GM23338 (cell line): ENCODE measurements around the gene BRSK2. TPM values are rescaled to one million over a fixed set of nuclear protein-coding genes. Genes with fewer than 3 reads are reported as not detected.

Experiments
- ATAC-seq: fragments of 200-7000 bp; cut with Tn5 transposase; 3 replicates; pipeline ENCODE4 v1.9.1; 2020
- DNase-seq: peaks from one replicate; pipeline ENCODE4 v3.0.0-alpha.2; 2015; ENCODE audit warnings: low spot score
- H2AFZ ChIP-seq: fragments of 200-600 bp; sonication (generic); 2 replicates; pipeline ENCODE4 v1.8.0; 2016; ENCODE audit warnings: antibody characterized with exemption, mild to moderate bottlenecking, moderate library complexity
- H3F3A ChIP-seq: fragments of 200-600 bp; sonication (generic); replicated peaks from 2 replicates; pipeline ENCODE4 v1.8.0; 2017; ENCODE audit warnings: antibody characterized with exemption, mixed run types, low read depth
- H3K27ac ChIP-seq: fragments of 200-600 bp; sonication (generic); 2 replicates; pipeline ENCODE4 v1.6.1; 2016; ENCODE audit warnings: low read depth
- H3K27me3 ChIP-seq: fragments of 200-600 bp; sonication (generic); 2 replicates; pipeline ENCODE4 v1.8.0; 2016; ENCODE audit warnings: mild to moderate bottlenecking, mixed run types, moderate library complexity; ENCODE audit not compliant: insufficient read depth
- H3K36me3 ChIP-seq: fragments of 200-600 bp; sonication (generic); 2 replicates; pipeline ENCODE4 v1.8.0; 2016; ENCODE audit warnings: mild to moderate bottlenecking; ENCODE audit not compliant: insufficient read depth
- H3K4me1 ChIP-seq: fragments of 200-600 bp; sonication (generic); 2 replicates; pipeline ENCODE4 v1.8.0; 2016; ENCODE audit warnings: mild to moderate bottlenecking, moderate library complexity; ENCODE audit not compliant: insufficient read depth
- H3K4me2 ChIP-seq: fragments of 200-600 bp; sonication (generic); 2 replicates; pipeline ENCODE4 v1.7.1; 2017; ENCODE audit warnings: mixed run types
- H3K4me3 ChIP-seq: fragments of 200-600 bp; sonication (generic); 2 replicates; pipeline ENCODE4 v1.6.1; 2016; ENCODE audit warnings: mixed run types
- H3K79me2 ChIP-seq: fragments of 200-600 bp; sonication (generic); replicated peaks from 2 replicates; pipeline ENCODE4 v1.8.0; 2017; ENCODE audit warnings: mild to moderate bottlenecking; ENCODE audit not compliant: insufficient read depth
- H3K9me2 ChIP-seq: fragments of 200-600 bp; sonication (generic); 2 replicates; pipeline ENCODE4 v1.8.0; 2017; ENCODE audit not compliant: insufficient read depth
- H4K20me1 ChIP-seq: fragments of 200-600 bp; sonication (generic); replicated peaks from 2 replicates; pipeline ENCODE4 v1.8.0; 2017; ENCODE audit warnings: mild to moderate bottlenecking; ENCODE audit not compliant: insufficient read depth
- H3K27ac Mint-ChIP-seq: 2 replicates; pipeline ENCODE4 v1.8.0; 2020; ENCODE audit warnings: inconsistent platforms, mild to moderate bottlenecking, moderate library complexity, mixed read lengths
- H3K27me3 Mint-ChIP-seq: 3 replicates; pipeline ENCODE4 v1.8.0; 2022; ENCODE audit warnings: low read depth, mild to moderate bottlenecking, moderate library complexity, mixed read lengths, inconsistent platforms; ENCODE audit not compliant: insufficient read depth, poor library complexity
- H3K36me3 Mint-ChIP-seq: 3 replicates; pipeline ENCODE4 v1.8.0; 2021; ENCODE audit warnings: low read depth, mild to moderate bottlenecking, inconsistent platforms, moderate library complexity, mixed read lengths
- H3K4me1 Mint-ChIP-seq: 3 replicates; pipeline ENCODE4 v1.8.0; 2020; ENCODE audit warnings: mild to moderate bottlenecking, inconsistent platforms, mixed read lengths
- H3K4me3 Mint-ChIP-seq: 3 replicates; pipeline ENCODE4 v1.8.0; 2021; ENCODE audit warnings: moderate library complexity, mild to moderate bottlenecking, inconsistent platforms, mixed read lengths
- H3K9me3 Mint-ChIP-seq: 3 replicates; pipeline ENCODE4 v1.8.0; 2020; ENCODE audit warnings: moderate library complexity, mild to moderate bottlenecking, inconsistent platforms, mixed read lengths
- EZH2phosphoT487 ChIP-seq: fragments of 200-600 bp; sonication (generic); IDR thresholded peaks from one replicate; pipeline ENCODE4 v1.8.1; 2018; ENCODE audit warnings: antibody characterized with exemption; ENCODE audit not compliant: unreplicated experiment
- JUNB ChIP-seq: IDR thresholded peaks from one replicate; pipeline ENCODE4 v1.6.1; 2016; ENCODE audit warnings: antibody characterized with exemption; ENCODE audit not compliant: unreplicated experiment
- POLR2AphosphoS5 ChIP-seq: IDR thresholded peaks from 2 replicates; pipeline ENCODE4 v1.6.1; 2016; ENCODE audit warnings: antibody characterized with exemption, low read depth
- STAT1 ChIP-seq: IDR thresholded peaks from one replicate; pipeline ENCODE4 v1.6.1; 2016; ENCODE audit warnings: antibody characterized with exemption; ENCODE audit not compliant: unreplicated experiment
- ZNF114 ChIP-seq: fragments of 250-450 bp; sonication (Bioruptor Pico); IDR thresholded peaks from 2 replicates; pipeline ENCODE4 v1.5.0; 2020; ENCODE audit warnings: mild to moderate bottlenecking, moderate library complexity
- ZNF331 ChIP-seq: fragments of 250-450 bp; sonication (Bioruptor Pico); IDR thresholded peaks from 2 replicates; pipeline ENCODE4 v1.5.0; 2020; ENCODE audit warnings: low read depth, mild to moderate bottlenecking, moderate library complexity
- polyA plus RNA-seq: library from polyadenylated mRNA; unstranded; fragments of >200 nt; fragmentation: Nextera tagmentation; extraction: Ambion mirVana; gene quantifications from 2 replicates; pipeline ENCODE4 v1.2.1, GENCODE V29; 2016
- total RNA-seq: library from RNA; depleted of rRNA; stranded (reverse); fragments of >200 nt; shearing (Covaris generic); gene quantifications from 2 replicates; pipeline ENCODE4 v1.2.3, GENCODE V29; 2014
- TF ChIP-seq, protein P1 (sequence below): IDR thresholded peaks from 2 replicates; pipeline ENCODE4 v1.6.1; 2016; ENCODE audit warnings: antibody characterized with exemption
- TF ChIP-seq, protein P2 (sequence below), 2 experiments: fragments of 200-600 bp in 1 of 2; sonication (generic) in 1 of 2; conservative IDR thresholded peaks; 2 replicates each; pipeline versions ENCODE4 v1.5.1 to v1.6.1; 2016 to 2017; ENCODE audit warnings: antibody characterized with exemption in 2 of 2, low read depth in 2 of 2, mild to moderate bottlenecking in 2 of 2, moderate library complexity in 1 of 2
- TF ChIP-seq, protein P3 (sequence below): IDR thresholded peaks from one replicate; pipeline ENCODE4 v1.6.1; 2018; ENCODE audit warnings: antibody characterized with exemption; ENCODE audit not compliant: unreplicated experiment

BRSK2 gene
- total and polyA plus RNA-seq, 2 experiments from 2014 or later = 7.2 to 20.3 TPM

DNA sequence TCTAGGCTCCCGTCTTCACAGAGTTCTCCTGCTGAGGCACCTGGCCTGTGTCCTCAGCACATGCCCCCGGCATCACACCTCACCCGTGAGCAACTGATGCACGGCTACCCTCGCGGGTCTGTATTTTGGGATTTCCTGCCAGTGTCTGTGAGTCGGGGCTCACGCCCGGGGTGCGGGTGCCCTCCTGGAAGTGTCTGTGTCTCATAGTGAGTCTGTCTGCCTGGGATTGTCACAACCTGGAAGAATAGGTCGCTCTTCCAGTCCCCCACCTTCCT, 11.4 kb downstream of the BRSK2 start:
- H3K79me2 ChIP-seq = peaks cover 58% of the 10 kb centered on the region
- H3K27me3 Mint-ChIP-seq = no peaks in the 10 kb centered on the region
- no peak overlapping the region for H3K27ac ChIP-seq
- no peak overlapping the region for H3K4me3 Mint-ChIP-seq
- H3K4me1 Mint-ChIP-seq = peaks cover 5% of the 10 kb centered on the region
- H2AFZ ChIP-seq = no peak overlapping the region
- no peak for ATAC-seq
- TF ChIP-seq POLR2AphosphoS5 (no peak), ZNF331 (no peak), JUNB (no peak), STAT1 (no peak), EZH2phosphoT487 (no peak)
- TF ChIP-seq, protein P1, sequence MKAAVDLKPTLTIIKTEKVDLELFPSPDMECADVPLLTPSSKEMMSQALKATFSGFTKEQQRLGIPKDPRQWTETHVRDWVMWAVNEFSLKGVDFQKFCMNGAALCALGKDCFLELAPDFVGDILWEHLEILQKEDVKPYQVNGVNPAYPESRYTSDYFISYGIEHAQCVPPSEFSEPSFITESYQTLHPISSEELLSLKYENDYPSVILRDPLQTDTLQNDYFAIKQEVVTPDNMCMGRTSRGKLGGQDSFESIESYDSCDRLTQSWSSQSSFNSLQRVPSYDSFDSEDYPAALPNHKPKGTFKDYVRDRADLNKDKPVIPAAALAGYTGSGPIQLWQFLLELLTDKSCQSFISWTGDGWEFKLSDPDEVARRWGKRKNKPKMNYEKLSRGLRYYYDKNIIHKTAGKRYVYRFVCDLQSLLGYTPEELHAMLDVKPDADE = no peak
- TF ChIP-seq, protein P2, sequence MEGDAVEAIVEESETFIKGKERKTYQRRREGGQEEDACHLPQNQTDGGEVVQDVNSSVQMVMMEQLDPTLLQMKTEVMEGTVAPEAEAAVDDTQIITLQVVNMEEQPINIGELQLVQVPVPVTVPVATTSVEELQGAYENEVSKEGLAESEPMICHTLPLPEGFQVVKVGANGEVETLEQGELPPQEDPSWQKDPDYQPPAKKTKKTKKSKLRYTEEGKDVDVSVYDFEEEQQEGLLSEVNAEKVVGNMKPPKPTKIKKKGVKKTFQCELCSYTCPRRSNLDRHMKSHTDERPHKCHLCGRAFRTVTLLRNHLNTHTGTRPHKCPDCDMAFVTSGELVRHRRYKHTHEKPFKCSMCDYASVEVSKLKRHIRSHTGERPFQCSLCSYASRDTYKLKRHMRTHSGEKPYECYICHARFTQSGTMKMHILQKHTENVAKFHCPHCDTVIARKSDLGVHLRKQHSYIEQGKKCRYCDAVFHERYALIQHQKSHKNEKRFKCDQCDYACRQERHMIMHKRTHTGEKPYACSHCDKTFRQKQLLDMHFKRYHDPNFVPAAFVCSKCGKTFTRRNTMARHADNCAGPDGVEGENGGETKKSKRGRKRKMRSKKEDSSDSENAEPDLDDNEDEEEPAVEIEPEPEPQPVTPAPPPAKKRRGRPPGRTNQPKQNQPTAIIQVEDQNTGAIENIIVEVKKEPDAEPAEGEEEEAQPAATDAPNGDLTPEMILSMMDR (conservative IDR thresholded peaks at IDR 0.05; ENCODE audit: low read depth in 2 of 2) = no peak
- peaks cover 21% of the 10 kb centered on the region; the same call in 1 of the 2 replicates for H4K20me1 ChIP-seq
- no peaks in the 10 kb centered on the region for H3K4me1 ChIP-seq
- H3K4me2 ChIP-seq = no peak overlapping the region
- H3K4me3 ChIP-seq = no peak overlapping the region
- no peak overlapping the region for H3K27ac Mint-ChIP-seq
- no peaks in the 10 kb centered on the region for H3K36me3 ChIP-seq
- no peaks in the 10 kb centered on the region for H3K36me3 Mint-ChIP-seq
- no peaks in the 10 kb centered on the region for H3K9me3 Mint-ChIP-seq
- no peaks in the 10 kb centered on the region for H3K27me3 ChIP-seq
- no peaks in the 10 kb centered on the region for H3F3A ChIP-seq
- H3K9me2 ChIP-seq = no peaks in the 10 kb centered on the region
- DNase-seq = no peak

DNA sequence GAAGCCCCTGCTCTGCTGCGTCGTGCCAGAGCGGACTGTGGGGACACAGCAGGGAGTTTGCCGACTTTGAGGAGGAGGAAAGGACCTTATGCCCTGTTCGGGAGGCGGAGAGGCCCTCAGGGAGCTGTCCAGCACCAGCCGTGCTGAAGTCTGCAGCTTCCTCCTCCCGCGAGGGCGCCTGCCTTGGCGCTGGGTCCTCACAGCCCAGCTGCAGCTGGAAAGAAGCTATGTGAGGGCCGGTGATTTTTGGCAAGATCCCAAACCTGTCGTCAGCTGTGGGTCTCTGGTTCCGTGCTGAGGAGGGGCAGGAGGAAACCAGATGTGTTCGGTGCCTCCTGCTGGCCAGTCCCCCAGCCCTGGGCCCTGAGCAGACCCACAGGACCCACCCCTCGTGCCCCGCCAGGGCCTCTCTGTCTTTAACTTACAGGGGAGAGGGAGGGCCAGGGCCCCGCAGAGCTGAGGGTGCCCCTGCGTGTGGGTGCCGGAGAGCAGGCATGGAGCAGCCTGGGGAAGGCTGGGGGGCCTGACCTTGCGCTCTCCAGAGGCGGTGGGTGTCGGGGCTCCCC, 12.0 kb downstream of the BRSK2 start:
- H3K27me3 Mint-ChIP-seq = no peaks in the 10 kb centered on the region
- ATAC-seq (peak; percentile 73), DNase-seq (peak; percentile 87)
- peaks cover 21% of the 10 kb centered on the region; the same call in 1 of the 2 replicates for H4K20me1 ChIP-seq
- H3K27me3 ChIP-seq = no peaks in the 10 kb centered on the region
- H3K36me3 ChIP-seq = no peaks in the 10 kb centered on the region
- H3K27ac Mint-ChIP-seq = no peak overlapping the region
- no peaks in the 10 kb centered on the region for H3K36me3 Mint-ChIP-seq
- no peaks in the 10 kb centered on the region for H3K9me3 Mint-ChIP-seq
- H3K27ac ChIP-seq = no peak overlapping the region
- H2AFZ ChIP-seq = no peak overlapping the region
- H3K4me1 Mint-ChIP-seq = peaks cover 5% of the 10 kb centered on the region
- peaks cover 52% of the 10 kb centered on the region for H3K79me2 ChIP-seq
- no peak overlapping the region for H3K4me3 ChIP-seq
- TF ChIP-seq, protein P3, sequence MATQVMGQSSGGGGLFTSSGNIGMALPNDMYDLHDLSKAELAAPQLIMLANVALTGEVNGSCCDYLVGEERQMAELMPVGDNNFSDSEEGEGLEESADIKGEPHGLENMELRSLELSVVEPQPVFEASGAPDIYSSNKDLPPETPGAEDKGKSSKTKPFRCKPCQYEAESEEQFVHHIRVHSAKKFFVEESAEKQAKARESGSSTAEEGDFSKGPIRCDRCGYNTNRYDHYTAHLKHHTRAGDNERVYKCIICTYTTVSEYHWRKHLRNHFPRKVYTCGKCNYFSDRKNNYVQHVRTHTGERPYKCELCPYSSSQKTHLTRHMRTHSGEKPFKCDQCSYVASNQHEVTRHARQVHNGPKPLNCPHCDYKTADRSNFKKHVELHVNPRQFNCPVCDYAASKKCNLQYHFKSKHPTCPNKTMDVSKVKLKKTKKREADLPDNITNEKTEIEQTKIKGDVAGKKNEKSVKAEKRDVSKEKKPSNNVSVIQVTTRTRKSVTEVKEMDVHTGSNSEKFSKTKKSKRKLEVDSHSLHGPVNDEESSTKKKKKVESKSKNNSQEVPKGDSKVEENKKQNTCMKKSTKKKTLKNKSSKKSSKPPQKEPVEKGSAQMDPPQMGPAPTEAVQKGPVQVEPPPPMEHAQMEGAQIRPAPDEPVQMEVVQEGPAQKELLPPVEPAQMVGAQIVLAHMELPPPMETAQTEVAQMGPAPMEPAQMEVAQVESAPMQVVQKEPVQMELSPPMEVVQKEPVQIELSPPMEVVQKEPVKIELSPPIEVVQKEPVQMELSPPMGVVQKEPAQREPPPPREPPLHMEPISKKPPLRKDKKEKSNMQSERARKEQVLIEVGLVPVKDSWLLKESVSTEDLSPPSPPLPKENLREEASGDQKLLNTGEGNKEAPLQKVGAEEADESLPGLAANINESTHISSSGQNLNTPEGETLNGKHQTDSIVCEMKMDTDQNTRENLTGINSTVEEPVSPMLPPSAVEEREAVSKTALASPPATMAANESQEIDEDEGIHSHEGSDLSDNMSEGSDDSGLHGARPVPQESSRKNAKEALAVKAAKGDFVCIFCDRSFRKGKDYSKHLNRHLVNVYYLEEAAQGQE = peak; percentile 99
- TF ChIP-seq, protein P2 (conservative IDR thresholded peaks at IDR 0.05; ENCODE audit: low read depth in 2 of 2) = peak in 1 of 2 experiments; percentile 17; a peak in 1 of 4 replicates
- no peak for TF ChIP-seq ZNF114 (CRISPR knock-in tag)
- no peaks in the 10 kb centered on the region for H3K4me1 ChIP-seq
- H3K4me2 ChIP-seq = no peak overlapping the region
- H3K9me2 ChIP-seq = no peaks in the 10 kb centered on the region
- H3F3A ChIP-seq = no peaks in the 10 kb centered on the region
- no peak overlapping the region for H3K4me3 Mint-ChIP-seq
